OCI-LY7 (cell line): ENCODE data around the gene CAMK4.

Experiments
- EZH2phosphoT487 ChIP-seq: fragments of 200-600 bp; sonication (generic); IDR thresholded peaks from 2 replicates; pipeline ENCODE4 v1.6.1; 2018; ENCODE audit warnings: low read depth, borderline replicate concordance, mild to moderate bottlenecking, mixed run types, antibody characterized with exemption, low read length, moderate library complexity, mixed read lengths
- TF ChIP-seq, protein P1 (sequence below): fragments of 200-600 bp; sonication (generic); conservative IDR thresholded peaks from 2 replicates; pipeline ENCODE4 v1.5.1; 2014; ENCODE audit warnings: mild to moderate bottlenecking, antibody characterized with exemption, low read length, moderate library complexity, mixed read lengths

DNA sequence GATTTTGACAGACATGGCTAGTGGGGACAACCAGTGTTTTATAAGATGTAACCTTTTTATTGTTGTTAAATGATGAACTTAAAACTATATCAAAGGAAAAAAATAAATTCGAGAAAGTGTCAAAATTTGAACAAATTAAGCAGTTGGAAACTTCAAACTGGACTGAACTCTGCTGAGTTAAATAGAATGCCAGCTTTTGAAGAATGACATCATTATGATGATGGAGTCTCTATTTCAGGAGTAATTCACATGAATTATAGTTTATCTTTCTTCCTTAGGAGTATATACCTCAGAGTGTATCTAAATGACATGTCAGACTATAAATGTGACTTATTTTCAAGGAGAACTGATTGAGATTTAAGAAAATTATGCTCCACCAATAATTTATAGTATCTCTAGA is 125.2 kb downstream of the CAMK4 start:
- TF ChIP-seq, protein P1, sequence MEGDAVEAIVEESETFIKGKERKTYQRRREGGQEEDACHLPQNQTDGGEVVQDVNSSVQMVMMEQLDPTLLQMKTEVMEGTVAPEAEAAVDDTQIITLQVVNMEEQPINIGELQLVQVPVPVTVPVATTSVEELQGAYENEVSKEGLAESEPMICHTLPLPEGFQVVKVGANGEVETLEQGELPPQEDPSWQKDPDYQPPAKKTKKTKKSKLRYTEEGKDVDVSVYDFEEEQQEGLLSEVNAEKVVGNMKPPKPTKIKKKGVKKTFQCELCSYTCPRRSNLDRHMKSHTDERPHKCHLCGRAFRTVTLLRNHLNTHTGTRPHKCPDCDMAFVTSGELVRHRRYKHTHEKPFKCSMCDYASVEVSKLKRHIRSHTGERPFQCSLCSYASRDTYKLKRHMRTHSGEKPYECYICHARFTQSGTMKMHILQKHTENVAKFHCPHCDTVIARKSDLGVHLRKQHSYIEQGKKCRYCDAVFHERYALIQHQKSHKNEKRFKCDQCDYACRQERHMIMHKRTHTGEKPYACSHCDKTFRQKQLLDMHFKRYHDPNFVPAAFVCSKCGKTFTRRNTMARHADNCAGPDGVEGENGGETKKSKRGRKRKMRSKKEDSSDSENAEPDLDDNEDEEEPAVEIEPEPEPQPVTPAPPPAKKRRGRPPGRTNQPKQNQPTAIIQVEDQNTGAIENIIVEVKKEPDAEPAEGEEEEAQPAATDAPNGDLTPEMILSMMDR = no peak
- TF ChIP-seq EZH2phosphoT487 = no peak
